Ascending aorta (tissue), 2 donors: ENCODE results near the gene GATAD1. TPM values are rescaled to one million over a fixed set of nuclear protein-coding genes. Genes with fewer than 3 reads are reported as not detected.

Experiments used
- DNase-seq, 2 donors: peaks; one replicate each; pipeline ENCODE4 v3.0.0-alpha.2; 2019; ENCODE audit warnings: low spot score in 2 of 2
- H3K27ac ChIP-seq, 2 donors: fragments of 200-600 bp; sonication (generic); one replicate each; pipeline ENCODE4 v1.5.1; 2016 to 2017; ENCODE audit warnings: mild to moderate bottlenecking in 1 of 2
- H3K27me3 ChIP-seq: fragments of 200-600 bp; sonication (generic); one replicate; pipeline ENCODE4 v1.5.1; 2017
- H3K36me3 ChIP-seq, 2 donors: fragments of 200-600 bp; sonication (generic); one replicate each; pipeline ENCODE4 v1.5.1; 2016
- H3K4me1 ChIP-seq, 2 donors: fragments of 200-600 bp; sonication (generic); one replicate each; pipeline ENCODE4 v1.5.1; 2016 to 2017; ENCODE audit warnings: mild to moderate bottlenecking in 1 of 2
- H3K4me3 ChIP-seq, 2 donors: fragments of 200-600 bp; sonication (generic); one replicate each; pipeline ENCODE4 v1.5.1; 2016 to 2017; ENCODE audit warnings: mild to moderate bottlenecking in 1 of 2
- H3K9me3 ChIP-seq, 2 donors: fragments of 200-600 bp; sonication (generic); one replicate each; pipeline ENCODE4 v1.5.1; 2016
- CTCF ChIP-seq, 3 experiments: fragments of 200-600 bp in 2 of 3; fragments of 450-650 bp in 1 of 3; sonication (generic) in 2 of 3; IDR thresholded peaks; one replicate each; pipeline ENCODE4 v1.5.1; 2016 to 2019; ENCODE audit warnings: antibody characterized with exemption in 3 of 3, mild to moderate bottlenecking in 1 of 3, moderate library complexity in 1 of 3
- intact Hi-C: fragments of 100-400 bp; cut with DNase I; formaldehyde crosslinking; loops from one replicate; pipeline ENCODE4 v1.15.1; 2023
- total RNA-seq: library from RNA; depleted of rRNA; stranded (reverse); fragments of >200 nt; gene quantifications from one replicate; pipeline ENCODE4 v1.1.0, GENCODE V29; 2016

The GATAD1 gene
- total RNA-seq, 1 donor from 2014 or later = 20.4 TPM

DNA sequence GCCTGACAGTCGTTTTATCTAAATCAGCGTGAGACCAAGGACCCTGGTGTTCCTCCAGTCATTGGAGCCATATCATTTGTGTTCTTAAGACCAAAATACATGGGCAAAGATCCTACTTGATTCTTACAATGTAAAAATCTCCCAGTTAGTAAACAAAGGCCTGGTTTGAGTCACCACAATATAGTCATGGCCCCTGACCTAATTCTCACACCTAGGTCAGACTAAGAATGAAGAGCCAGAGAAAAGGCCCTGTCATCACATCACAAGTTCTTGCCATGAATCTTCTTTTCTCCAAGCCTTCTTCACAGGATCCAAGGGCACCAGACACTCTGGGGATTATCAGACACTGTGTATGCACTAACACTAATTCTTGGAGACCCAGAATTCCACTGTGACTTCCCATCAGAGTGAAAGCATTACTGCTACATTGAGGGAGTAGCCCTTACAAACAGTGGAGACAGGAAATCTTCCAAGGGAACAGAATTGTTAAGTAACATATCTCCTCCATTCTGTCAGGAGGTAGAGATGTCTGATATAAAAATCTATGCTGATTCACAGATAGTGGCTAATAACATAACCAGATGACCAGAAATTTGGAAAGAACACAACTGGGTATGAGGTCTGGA lies 38.1 kb downstream of the GATAD1 start:
- Histone ChIP-seq H3K27me3 (no peaks in the 10 kb centered on the region), H3K36me3 (peaks cover 27 to 45% of the 10 kb centered on the region in 2 donors), H3K4me1 (no peaks in the 10 kb centered on the region), H3K4me3 (no peak overlapping the region), H3K9me3 (no peaks in the 10 kb centered on the region), H3K27ac (no peak overlapping the region)
- no peak for TF ChIP-seq CTCF (IDR thresholded peaks at IDR 0.05)
- intact Hi-C loops = no loop called here
- no peak for DNase-seq

- TF ChIP-seq CTCF (IDR thresholded peaks at IDR 0.05) = no peak
- Histone ChIP-seq H3K36me3 (peaks cover 30 to 49% of the 10 kb centered on the region in 2 donors), H3K27me3 (no peaks in the 10 kb centered on the region), H3K4me3 (no peak overlapping the region), H3K9me3 (no peaks in the 10 kb centered on the region), H3K27ac (no peak overlapping the region), H3K4me1 (no peaks in the 10 kb centered on the region)
- intact Hi-C loops = no loop called here
- no peak for DNase-seq
These were observed 38.7 kb downstream of the GATAD1 start for GRCh38 chr7:92485974-92486373.

DNA sequence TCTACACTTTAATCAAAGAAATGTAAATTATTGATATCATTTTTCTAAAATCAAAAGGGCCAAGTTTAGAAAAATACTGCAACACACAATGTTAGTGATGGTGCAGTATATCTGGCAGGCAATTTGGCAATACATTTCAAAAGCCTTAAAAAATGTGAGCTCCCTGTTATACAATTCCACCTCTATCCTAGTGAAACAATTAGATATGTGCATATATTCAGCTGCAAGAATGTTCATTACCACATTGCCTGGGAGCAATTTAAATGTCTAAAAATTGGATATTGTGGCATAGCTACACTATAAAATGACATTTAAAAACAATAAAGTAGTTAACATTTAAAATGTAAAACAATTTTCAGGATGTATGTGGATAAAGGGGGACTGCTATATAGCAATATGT lies 40.5 kb downstream of the GATAD1 start:
- Histone ChIP-seq H3K4me3 (no peak overlapping the region), H3K9me3 (no peaks in the 10 kb centered on the region), H3K27ac (no peak overlapping the region), H3K27me3 (no peaks in the 10 kb centered on the region), H3K4me1 (no peaks in the 10 kb centered on the region), H3K36me3 (peaks cover 40 to 66% of the 10 kb centered on the region in 2 donors)
- no peak for TF ChIP-seq CTCF (IDR thresholded peaks at IDR 0.05)
- DNase-seq = no peak
- intact Hi-C loops = no loop called here

- H3K27ac ChIP-seq = no peak overlapping the region
- intact Hi-C loops = no loop called here
- no peaks in the 10 kb centered on the region for H3K9me3 ChIP-seq
- no peak for DNase-seq
- H3K4me3 ChIP-seq = no peak overlapping the region
- no peaks in the 10 kb centered on the region for H3K4me1 ChIP-seq
- H3K27me3 ChIP-seq = no peaks in the 10 kb centered on the region
- no peak for TF ChIP-seq CTCF (IDR thresholded peaks at IDR 0.05)
- peaks cover 43 to 85% of the 10 kb centered on the region in 2 donors for H3K36me3 ChIP-seq
These were observed 42.4 kb downstream of the GATAD1 start for GRCh38 chr7:92489634-92490033.

- Histone ChIP-seq H3K27me3 (no peaks in the 10 kb centered on the region), H3K36me3 (peaks cover 39 to 84% of the 10 kb centered on the region in 2 donors)
These were observed 49.6 kb downstream of the GATAD1 start for GRCh38 chr7:92496876-92497275.

More at GRCh38 chr7:92496876-92497275, 49.6 kb downstream of the GATAD1 start:
- Histone ChIP-seq H3K4me3 (no peak overlapping the region), H3K27ac (no peak overlapping the region), H3K9me3 (no peaks in the 10 kb centered on the region), H3K4me1 (no peaks in the 10 kb centered on the region)
- intact Hi-C loops = no loop called here
- DNase-seq = no peak
- TF ChIP-seq CTCF (IDR thresholded peaks at IDR 0.05) = no peak
